Mesenchymal stem cell (in vitro differentiated cells and primary cell): ENCODE measurements around the gene RNASE12.

ENCODE experiments used
- DNase-seq: peaks from one replicate; pipeline ENCODE4 v3.0.0-alpha.2; 2013
- H2AFZ ChIP-seq: one replicate; pipeline ENCODE4 v1.6.1; 2013; ENCODE audit warnings: low read depth, mild to moderate bottlenecking, control low read depth, inconsistent platforms, low read length, moderate library complexity
- H2AK5ac ChIP-seq: 2 replicates; pipeline ENCODE4 v1.6.1; 2013; ENCODE audit warnings: low read length, moderate library complexity, mild to moderate bottlenecking, inconsistent platforms; ENCODE audit not compliant: severe bottlenecking
- H2BK120ac ChIP-seq: one replicate; pipeline ENCODE4 v1.6.1; 2013; ENCODE audit warnings: low read depth, mild to moderate bottlenecking, inconsistent platforms, low read length, moderate library complexity
- H2BK12ac ChIP-seq, 2 experiments: one replicate each; pipeline ENCODE4 v1.6.1; 2013; ENCODE audit warnings: inconsistent platforms in 2 of 2, low read length in 2 of 2, mild to moderate bottlenecking in 2 of 2, moderate library complexity in 2 of 2, control low read depth in 1 of 2
- H2BK15ac ChIP-seq: one replicate; pipeline ENCODE4 v1.6.1; 2013; ENCODE audit warnings: mild to moderate bottlenecking, low read depth, inconsistent platforms; ENCODE audit not compliant: poor library complexity, severe bottlenecking
- H2BK5ac ChIP-seq: 2 replicates; pipeline ENCODE4 v1.6.1; 2013; ENCODE audit warnings: low read depth, mild to moderate bottlenecking, low read length, control low read depth, inconsistent platforms; ENCODE audit not compliant: poor library complexity, severe bottlenecking
- H3K14ac ChIP-seq, 2 experiments: one replicate each; pipeline ENCODE4 v1.6.1; 2013; ENCODE audit warnings: inconsistent platforms in 2 of 2, low read length in 2 of 2, control low read depth in 1 of 2, mild to moderate bottlenecking in 1 of 2, moderate library complexity in 1 of 2
- H3K18ac ChIP-seq, 2 experiments: one replicate each; pipeline ENCODE4 v1.6.1; 2013; ENCODE audit warnings: inconsistent platforms in 2 of 2, low read length in 2 of 2, control low read depth in 1 of 2, low read depth in 1 of 2, mild to moderate bottlenecking in 1 of 2
- H3K23ac ChIP-seq, 2 experiments: one replicate each; pipeline ENCODE4 v1.6.1; 2013; ENCODE audit warnings: inconsistent platforms in 2 of 2, low read length in 2 of 2, mild to moderate bottlenecking in 2 of 2, moderate library complexity in 2 of 2, control low read depth in 1 of 2
- H3K27ac ChIP-seq: 2 replicates; pipeline ENCODE4 v1.5.1; 2013; ENCODE audit warnings: mild to moderate bottlenecking, moderate library complexity, low read length, control low read depth, inconsistent platforms; ENCODE audit not compliant: poor library complexity, severe bottlenecking
- H3K27me3 ChIP-seq, 2 experiments: 2 replicates each; pipeline versions ENCODE4 v1.6.1 to v1.7.0; 2013; ENCODE audit warnings: low read length in 2 of 2, mild to moderate bottlenecking in 2 of 2, moderate library complexity in 2 of 2, control low read depth in 1 of 2, inconsistent platforms in 1 of 2; ENCODE audit not compliant: control insufficient read depth in 1 of 2, insufficient read depth in 1 of 2
- H3K36me3 ChIP-seq, 2 experiments: 2 replicates each; pipeline versions ENCODE4 v1.6.1 to v1.7.0; 2013; ENCODE audit warnings: low read length in 2 of 2, control low read depth in 1 of 2, inconsistent platforms in 1 of 2, low read depth in 1 of 2, mild to moderate bottlenecking in 1 of 2; ENCODE audit not compliant: insufficient read depth in 2 of 2, control insufficient read depth in 1 of 2
- H3K4ac ChIP-seq, 2 experiments: one replicate each; pipeline ENCODE4 v1.6.1; 2013; ENCODE audit warnings: inconsistent platforms in 2 of 2, low read length in 2 of 2, mild to moderate bottlenecking in 2 of 2, moderate library complexity in 2 of 2, control low read depth in 1 of 2, low read depth in 1 of 2
- H3K4me1 ChIP-seq: 2 replicates; pipeline ENCODE4 v1.6.1; 2013; ENCODE audit warnings: low read depth, low read length, control low read depth; ENCODE audit not compliant: control insufficient read depth, insufficient read depth
- H3K4me2 ChIP-seq: 2 replicates; pipeline ENCODE4 v1.6.1; 2013; ENCODE audit warnings: low read length, mild to moderate bottlenecking, inconsistent platforms; ENCODE audit not compliant: poor library complexity, severe bottlenecking
- H3K4me3 ChIP-seq, 2 experiments: 2 replicates each; pipeline versions ENCODE4 v1.5.1 to v1.7.0; 2013; ENCODE audit warnings: low read length in 2 of 2, mild to moderate bottlenecking in 2 of 2, control low read depth in 1 of 2, low read depth in 1 of 2; ENCODE audit not compliant: insufficient read depth in 1 of 2
- H3K79me1 ChIP-seq: replicated peaks from 2 replicates; pipeline ENCODE4 v1.6.1; 2013; ENCODE audit warnings: mild to moderate bottlenecking, control low read depth, low read length, inconsistent platforms; ENCODE audit not compliant: poor library complexity, severe bottlenecking
- H3K9ac ChIP-seq: 2 replicates; pipeline ENCODE4 v1.7.0; 2013; ENCODE audit warnings: mild to moderate bottlenecking, low read length, moderate library complexity
- H3K9me3 ChIP-seq: 2 replicates; pipeline ENCODE4 v1.7.0; 2013; ENCODE audit warnings: mild to moderate bottlenecking, low read length; ENCODE audit not compliant: control insufficient read depth
- H4K8ac ChIP-seq: one replicate; pipeline ENCODE4 v1.6.1; 2013; ENCODE audit warnings: inconsistent platforms, mild to moderate bottlenecking, low read length, moderate library complexity
- H4K91ac ChIP-seq: one replicate; pipeline ENCODE4 v1.6.1; 2013; ENCODE audit warnings: mild to moderate bottlenecking, low read length, inconsistent platforms
- WGBS: methylation state at CpG from one replicate; pipeline ENCODE4 v1.1.7; 2013; ENCODE audit warnings: mixed read lengths; 5-methylcytosine and 5-hydroxymethylcytosine counted together

Gene RNASE12

DNA sequence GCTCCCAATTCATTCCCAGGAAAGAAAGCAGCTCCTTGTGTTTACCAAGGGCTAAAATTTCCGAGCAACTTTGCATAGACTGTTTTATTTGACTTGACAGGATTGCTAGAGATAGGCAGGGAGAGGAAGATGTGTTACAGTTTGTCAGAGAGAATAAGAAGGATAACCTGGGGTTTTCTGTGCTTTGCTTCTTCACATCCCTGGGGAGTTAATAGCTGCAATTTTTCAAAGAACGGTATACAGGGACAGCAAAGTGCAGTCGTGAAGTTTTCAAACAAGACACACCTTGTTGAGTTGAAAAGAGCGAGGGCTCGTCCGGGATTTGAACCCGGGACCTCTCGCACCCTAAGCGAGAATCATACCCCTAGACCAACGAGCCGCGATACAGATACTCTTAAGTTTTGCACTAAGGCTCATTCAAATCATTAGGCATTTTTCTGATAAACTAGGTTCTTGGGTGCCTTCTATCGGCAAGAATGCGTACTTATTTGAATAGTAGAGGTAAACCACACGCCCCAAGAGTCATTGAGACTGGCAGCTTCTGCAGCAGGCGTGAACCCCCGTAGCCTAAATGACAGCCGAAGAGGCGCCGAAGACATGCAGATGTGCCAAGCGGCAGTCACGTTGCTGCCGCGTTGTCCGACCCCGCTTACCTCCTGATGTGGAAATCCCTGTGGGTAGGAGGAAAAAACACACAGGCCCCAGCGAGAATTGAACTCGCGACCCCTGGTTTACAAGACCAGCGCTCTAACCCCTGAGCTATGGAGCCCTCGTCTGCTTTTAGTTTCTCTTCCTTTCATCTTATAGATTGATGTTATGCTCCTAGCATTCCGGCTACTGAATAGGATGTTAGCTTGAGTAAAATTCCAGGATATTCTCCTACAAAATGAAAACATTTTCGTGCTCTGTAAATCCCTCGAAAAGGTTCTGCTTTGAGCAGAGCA, 22.2 kb upstream of the RNASE12 start:
- peaks cover under 1 to 5% of the 10 kb centered on the region in 2 experiments for H3K27me3 ChIP-seq
- no peaks in the 10 kb centered on the region for H3K79me1 ChIP-seq
- WGBS: 1% methylated on average over 28 of the region's 34 CpGs
- no peak overlapping the region for H2BK15ac ChIP-seq
- no peaks in the 10 kb centered on the region for H3K4me1 ChIP-seq
- no peak overlapping the region for H4K8ac ChIP-seq
- H2BK5ac ChIP-seq: no peak overlapping the region
- no peak overlapping the region for H3K23ac ChIP-seq
- peak overlapping the region in 1 of 2 experiments; percentile 39 for H3K18ac ChIP-seq
- H2BK12ac ChIP-seq: no peak overlapping the region
- H3K4me3 ChIP-seq: peak overlapping the region; percentile 42 to 92
- no peak overlapping the region for H2AK5ac ChIP-seq
- peak overlapping the region; percentile 87 for H3K4me2 ChIP-seq
- H3K9ac ChIP-seq: peak overlapping the region; percentile 85
- H3K14ac ChIP-seq: no peak overlapping the region
- peak overlapping the region; percentile 84 for H3K27ac ChIP-seq
- no peak overlapping the region for H3K4ac ChIP-seq
- DNase-seq: peak; percentile 98
- H3K9me3 ChIP-seq: no peaks in the 10 kb centered on the region
- H2BK120ac ChIP-seq: no peak overlapping the region
- no peak overlapping the region for H4K91ac ChIP-seq
- H3K36me3 ChIP-seq: no peaks in the 10 kb centered on the region
- H2AFZ ChIP-seq: no peak overlapping the region

DNA sequence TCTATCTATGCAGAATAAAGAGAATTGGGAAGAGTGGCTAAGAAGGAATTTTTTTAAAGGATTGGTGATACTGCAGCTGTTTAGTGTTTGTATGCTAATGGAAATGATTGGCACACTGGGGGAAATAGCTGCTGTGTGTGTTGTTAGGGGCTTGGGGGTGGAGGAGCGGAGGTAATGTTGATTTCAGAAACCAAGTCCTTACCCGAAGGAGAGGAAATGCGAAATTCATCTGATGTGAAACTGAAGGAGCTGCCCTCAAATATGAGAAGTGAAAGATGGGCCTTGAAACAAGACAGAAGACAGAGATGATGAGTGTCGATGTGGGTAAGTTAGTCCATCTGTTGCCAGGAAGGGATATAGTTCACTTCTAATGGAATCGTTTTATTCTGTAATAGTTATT, 21.2 kb upstream of the RNASE12 start:
- DNase-seq: no peak
- Histone ChIP-seq H3K27ac (no peak overlapping the region), H3K23ac (no peak overlapping the region), H3K27me3 (peaks cover 2 to 4% of the 10 kb centered on the region in 2 experiments), H3K4me1 (no peaks in the 10 kb centered on the region), H3K79me1 (no peaks in the 10 kb centered on the region), H2AK5ac (no peak overlapping the region), H2BK12ac (no peak overlapping the region), H2BK120ac (no peak overlapping the region), H3K4me2 (no peak overlapping the region), H2BK5ac (no peak overlapping the region), H4K91ac (no peak overlapping the region), H3K18ac (no peak overlapping the region), H3K9me3 (no peaks in the 10 kb centered on the region), H3K36me3 (no peaks in the 10 kb centered on the region), H3K4ac (no peak overlapping the region), H3K4me3 (no peak overlapping the region), H3K9ac (no peak overlapping the region), H4K8ac (no peak overlapping the region), H2BK15ac (no peak overlapping the region), H2AFZ (no peak overlapping the region), H3K14ac (no peak overlapping the region)
- 79% methylated on average over 3 of the region's 5 CpGs for WGBS

DNA sequence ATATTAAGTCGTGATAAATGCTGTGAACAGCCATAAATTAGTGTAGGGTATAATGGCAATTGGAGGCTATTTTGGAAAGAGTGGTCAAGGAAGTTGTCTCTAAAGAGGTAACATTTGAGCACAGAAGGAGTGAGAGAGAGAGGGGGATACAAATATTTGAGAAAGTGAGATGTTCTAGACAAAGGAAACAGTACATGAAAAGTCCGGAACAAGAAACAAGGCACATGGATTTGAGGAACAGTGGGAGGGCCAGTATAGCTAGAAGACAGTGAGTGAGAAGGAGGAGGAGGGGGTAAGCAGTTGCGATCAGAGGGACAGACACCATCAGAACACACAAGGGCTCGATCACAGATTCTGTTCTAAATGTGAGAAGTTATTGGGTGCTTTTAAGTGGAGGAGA, 20.1 kb upstream of the RNASE12 start:
- no peak overlapping the region for H3K18ac ChIP-seq
- no peak overlapping the region for H4K91ac ChIP-seq
- H3K79me1 ChIP-seq: no peaks in the 10 kb centered on the region
- H2AFZ ChIP-seq: no peak overlapping the region
- H2BK15ac ChIP-seq: no peak overlapping the region
- H3K9ac ChIP-seq: no peak overlapping the region
- H2AK5ac ChIP-seq: no peak overlapping the region
- no peaks in the 10 kb centered on the region for H3K4me1 ChIP-seq
- H3K23ac ChIP-seq: no peak overlapping the region
- H3K9me3 ChIP-seq: no peaks in the 10 kb centered on the region
- H2BK5ac ChIP-seq: no peak overlapping the region
- peaks cover 2 to 4% of the 10 kb centered on the region in 2 experiments for H3K27me3 ChIP-seq
- no peak overlapping the region for H3K4me2 ChIP-seq
- no peak overlapping the region for H2BK12ac ChIP-seq
- no peak overlapping the region for H3K14ac ChIP-seq
- H3K4me3 ChIP-seq: no peak overlapping the region
- no peak overlapping the region for H4K8ac ChIP-seq
- DNase-seq: no peak
- 70% methylated on average over 4 of the region's 4 CpGs for WGBS
- no peaks in the 10 kb centered on the region for H3K36me3 ChIP-seq
- no peak overlapping the region for H2BK120ac ChIP-seq
- H3K4ac ChIP-seq: no peak overlapping the region
- H3K27ac ChIP-seq: no peak overlapping the region

DNA sequence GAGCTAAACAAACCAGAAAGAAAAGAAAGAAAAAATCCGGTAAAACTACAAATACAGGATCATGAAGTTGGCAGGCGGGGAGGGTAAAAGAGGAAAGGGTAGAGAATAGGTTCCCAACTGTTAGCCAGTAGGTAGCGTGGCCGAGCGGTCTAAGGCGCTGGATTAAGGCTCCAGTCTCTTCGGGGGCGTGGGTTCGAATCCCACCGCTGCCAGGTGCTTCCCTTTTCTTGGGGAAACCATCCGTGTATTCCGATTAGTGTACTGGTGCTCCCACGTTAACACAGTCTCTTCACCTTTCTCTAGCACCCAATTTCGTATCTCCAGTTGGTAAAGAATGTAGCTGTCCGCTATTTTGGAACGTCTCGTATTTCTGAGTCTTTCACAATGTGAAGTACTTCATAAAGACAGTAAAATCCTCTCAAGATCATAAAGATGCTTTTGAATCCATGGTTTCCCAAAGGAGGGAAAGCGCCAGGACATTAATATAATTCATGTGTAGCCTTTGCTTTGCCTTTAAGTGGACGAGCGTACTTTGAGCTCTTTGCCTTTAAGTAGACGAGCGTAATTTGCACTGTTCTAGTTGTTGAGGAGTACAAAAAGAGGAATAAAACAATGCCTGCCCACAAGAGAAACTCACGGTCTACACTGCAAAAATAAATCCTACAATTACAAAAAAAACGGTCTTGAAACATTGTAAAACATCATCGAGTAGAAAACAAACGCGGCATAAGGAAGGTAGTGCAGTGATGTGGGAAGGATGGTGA, 19.0 kb upstream of the RNASE12 start:
- Histone ChIP-seq H3K23ac (no peak overlapping the region), H3K4me2 (peak overlapping the region; percentile 66), H3K4ac (no peak overlapping the region), H2BK12ac (no peak overlapping the region), H2BK120ac (no peak overlapping the region), H3K14ac (no peak overlapping the region), H3K9ac (peak overlapping the region; percentile 90), H3K27me3 (peaks cover 2 to 4% of the 10 kb centered on the region in 2 experiments), H2BK5ac (no peak overlapping the region), H4K8ac (no peak overlapping the region), H2BK15ac (no peak overlapping the region), H3K4me3 (peak overlapping the region; percentile 87 to 97), H2AFZ (no peak overlapping the region), H3K27ac (no peak overlapping the region), H2AK5ac (no peak overlapping the region), H4K91ac (no peak overlapping the region), H3K9me3 (no peaks in the 10 kb centered on the region), H3K18ac (no peak overlapping the region), H3K79me1 (no peaks in the 10 kb centered on the region), H3K4me1 (no peaks in the 10 kb centered on the region), H3K36me3 (no peaks in the 10 kb centered on the region)
- 10% methylated on average over 17 of the region's 27 CpGs for WGBS
- DNase-seq: peak; percentile 76
